GM23338 (cell line): ENCODE measurements around the gene ICE1. TPM values are rescaled to one million over a fixed set of nuclear protein-coding genes. Genes with fewer than 3 reads are reported as not detected.

ENCODE experiments used
- ATAC-seq: fragments of 200-7000 bp; cut with Tn5 transposase; 3 replicates; pipeline ENCODE4 v1.9.1; 2020
- DNase-seq: peaks from one replicate; pipeline ENCODE4 v3.0.0-alpha.2; 2015; ENCODE audit warnings: low spot score
- H2AFZ ChIP-seq: fragments of 200-600 bp; sonication (generic); 2 replicates; pipeline ENCODE4 v1.8.0; 2016; ENCODE audit warnings: antibody characterized with exemption, mild to moderate bottlenecking, moderate library complexity
- H3F3A ChIP-seq: fragments of 200-600 bp; sonication (generic); replicated peaks from 2 replicates; pipeline ENCODE4 v1.8.0; 2017; ENCODE audit warnings: antibody characterized with exemption, mixed run types, low read depth
- H3K27ac ChIP-seq: fragments of 200-600 bp; sonication (generic); 2 replicates; pipeline ENCODE4 v1.6.1; 2016; ENCODE audit warnings: low read depth
- H3K27me3 ChIP-seq: fragments of 200-600 bp; sonication (generic); 2 replicates; pipeline ENCODE4 v1.8.0; 2016; ENCODE audit warnings: mild to moderate bottlenecking, mixed run types, moderate library complexity; ENCODE audit not compliant: insufficient read depth
- H3K36me3 ChIP-seq: fragments of 200-600 bp; sonication (generic); 2 replicates; pipeline ENCODE4 v1.8.0; 2016; ENCODE audit warnings: mild to moderate bottlenecking; ENCODE audit not compliant: insufficient read depth
- H3K4me1 ChIP-seq: fragments of 200-600 bp; sonication (generic); 2 replicates; pipeline ENCODE4 v1.8.0; 2016; ENCODE audit warnings: mild to moderate bottlenecking, moderate library complexity; ENCODE audit not compliant: insufficient read depth
- H3K4me2 ChIP-seq: fragments of 200-600 bp; sonication (generic); 2 replicates; pipeline ENCODE4 v1.7.1; 2017; ENCODE audit warnings: mixed run types
- H3K4me3 ChIP-seq: fragments of 200-600 bp; sonication (generic); 2 replicates; pipeline ENCODE4 v1.6.1; 2016; ENCODE audit warnings: mixed run types
- H3K79me2 ChIP-seq: fragments of 200-600 bp; sonication (generic); replicated peaks from 2 replicates; pipeline ENCODE4 v1.8.0; 2017; ENCODE audit warnings: mild to moderate bottlenecking; ENCODE audit not compliant: insufficient read depth
- H3K9me2 ChIP-seq: fragments of 200-600 bp; sonication (generic); 2 replicates; pipeline ENCODE4 v1.8.0; 2017; ENCODE audit not compliant: insufficient read depth
- H4K20me1 ChIP-seq: fragments of 200-600 bp; sonication (generic); replicated peaks from 2 replicates; pipeline ENCODE4 v1.8.0; 2017; ENCODE audit warnings: mild to moderate bottlenecking; ENCODE audit not compliant: insufficient read depth
- H3K27ac Mint-ChIP-seq: 2 replicates; pipeline ENCODE4 v1.8.0; 2020; ENCODE audit warnings: inconsistent platforms, mild to moderate bottlenecking, moderate library complexity, mixed read lengths
- H3K27me3 Mint-ChIP-seq: 3 replicates; pipeline ENCODE4 v1.8.0; 2022; ENCODE audit warnings: low read depth, mild to moderate bottlenecking, moderate library complexity, mixed read lengths, inconsistent platforms; ENCODE audit not compliant: insufficient read depth, poor library complexity
- H3K36me3 Mint-ChIP-seq: 3 replicates; pipeline ENCODE4 v1.8.0; 2021; ENCODE audit warnings: low read depth, mild to moderate bottlenecking, inconsistent platforms, moderate library complexity, mixed read lengths
- H3K4me1 Mint-ChIP-seq: 3 replicates; pipeline ENCODE4 v1.8.0; 2020; ENCODE audit warnings: mild to moderate bottlenecking, inconsistent platforms, mixed read lengths
- H3K4me3 Mint-ChIP-seq: 3 replicates; pipeline ENCODE4 v1.8.0; 2021; ENCODE audit warnings: moderate library complexity, mild to moderate bottlenecking, inconsistent platforms, mixed read lengths
- H3K9me3 Mint-ChIP-seq: 3 replicates; pipeline ENCODE4 v1.8.0; 2020; ENCODE audit warnings: moderate library complexity, mild to moderate bottlenecking, inconsistent platforms, mixed read lengths
- CREB1 ChIP-seq: fragments of 250-450 bp; sonication (Bioruptor Pico); IDR thresholded peaks from 2 replicates; pipeline ENCODE4 v1.5.0; 2020; ENCODE audit warnings: low read depth, mild to moderate bottlenecking, moderate library complexity
- EZH2 ChIP-seq: fragments of 200-600 bp; sonication (generic); IDR thresholded peaks from one replicate; pipeline ENCODE4 v1.8.0; 2017; ENCODE audit warnings: antibody characterized with exemption, mild to moderate bottlenecking, low read depth; ENCODE audit not compliant: unreplicated experiment
- EZH2phosphoT487 ChIP-seq: fragments of 200-600 bp; sonication (generic); IDR thresholded peaks from one replicate; pipeline ENCODE4 v1.8.1; 2018; ENCODE audit warnings: antibody characterized with exemption; ENCODE audit not compliant: unreplicated experiment
- JUNB ChIP-seq: IDR thresholded peaks from one replicate; pipeline ENCODE4 v1.6.1; 2016; ENCODE audit warnings: antibody characterized with exemption; ENCODE audit not compliant: unreplicated experiment
- NANOG ChIP-seq: IDR thresholded peaks from 2 replicates; pipeline ENCODE4 v1.6.1; 2016; ENCODE audit warnings: antibody characterized with exemption, borderline replicate concordance
- POLR2AphosphoS5 ChIP-seq: IDR thresholded peaks from 2 replicates; pipeline ENCODE4 v1.6.1; 2016; ENCODE audit warnings: antibody characterized with exemption, low read depth
- STAT1 ChIP-seq: IDR thresholded peaks from one replicate; pipeline ENCODE4 v1.6.1; 2016; ENCODE audit warnings: antibody characterized with exemption; ENCODE audit not compliant: unreplicated experiment
- ZNF114 ChIP-seq: fragments of 250-450 bp; sonication (Bioruptor Pico); IDR thresholded peaks from 2 replicates; pipeline ENCODE4 v1.5.0; 2020; ENCODE audit warnings: mild to moderate bottlenecking, moderate library complexity
- ZNF331 ChIP-seq: fragments of 250-450 bp; sonication (Bioruptor Pico); IDR thresholded peaks from 2 replicates; pipeline ENCODE4 v1.5.0; 2020; ENCODE audit warnings: low read depth, mild to moderate bottlenecking, moderate library complexity
- polyA plus RNA-seq: library from polyadenylated mRNA; unstranded; fragments of >200 nt; fragmentation: Nextera tagmentation; extraction: Ambion mirVana; gene quantifications from 2 replicates; pipeline ENCODE4 v1.2.1, GENCODE V29; 2016
- total RNA-seq: library from RNA; depleted of rRNA; stranded (reverse); fragments of >200 nt; shearing (Covaris generic); gene quantifications from 2 replicates; pipeline ENCODE4 v1.2.3, GENCODE V29; 2014
- TF ChIP-seq, protein P1 (sequence below): fragments of 250-450 bp; sonication (Bioruptor Pico); IDR thresholded peaks from 2 replicates; pipeline ENCODE4 v1.5.0; 2020; ENCODE audit warnings: mild to moderate bottlenecking, moderate library complexity
- TF ChIP-seq, protein P2 (sequence below), 2 experiments: fragments of 200-600 bp in 1 of 2; sonication (generic) in 1 of 2; conservative IDR thresholded peaks; 2 replicates each; pipeline versions ENCODE4 v1.5.1 to v1.6.1; 2016 to 2017; ENCODE audit warnings: antibody characterized with exemption in 2 of 2, low read depth in 2 of 2, mild to moderate bottlenecking in 2 of 2, moderate library complexity in 1 of 2

Gene ICE1
- total and polyA plus RNA-seq, 2 experiments from 2014 or later, result 59.5 to 65.1 TPM

DNA sequence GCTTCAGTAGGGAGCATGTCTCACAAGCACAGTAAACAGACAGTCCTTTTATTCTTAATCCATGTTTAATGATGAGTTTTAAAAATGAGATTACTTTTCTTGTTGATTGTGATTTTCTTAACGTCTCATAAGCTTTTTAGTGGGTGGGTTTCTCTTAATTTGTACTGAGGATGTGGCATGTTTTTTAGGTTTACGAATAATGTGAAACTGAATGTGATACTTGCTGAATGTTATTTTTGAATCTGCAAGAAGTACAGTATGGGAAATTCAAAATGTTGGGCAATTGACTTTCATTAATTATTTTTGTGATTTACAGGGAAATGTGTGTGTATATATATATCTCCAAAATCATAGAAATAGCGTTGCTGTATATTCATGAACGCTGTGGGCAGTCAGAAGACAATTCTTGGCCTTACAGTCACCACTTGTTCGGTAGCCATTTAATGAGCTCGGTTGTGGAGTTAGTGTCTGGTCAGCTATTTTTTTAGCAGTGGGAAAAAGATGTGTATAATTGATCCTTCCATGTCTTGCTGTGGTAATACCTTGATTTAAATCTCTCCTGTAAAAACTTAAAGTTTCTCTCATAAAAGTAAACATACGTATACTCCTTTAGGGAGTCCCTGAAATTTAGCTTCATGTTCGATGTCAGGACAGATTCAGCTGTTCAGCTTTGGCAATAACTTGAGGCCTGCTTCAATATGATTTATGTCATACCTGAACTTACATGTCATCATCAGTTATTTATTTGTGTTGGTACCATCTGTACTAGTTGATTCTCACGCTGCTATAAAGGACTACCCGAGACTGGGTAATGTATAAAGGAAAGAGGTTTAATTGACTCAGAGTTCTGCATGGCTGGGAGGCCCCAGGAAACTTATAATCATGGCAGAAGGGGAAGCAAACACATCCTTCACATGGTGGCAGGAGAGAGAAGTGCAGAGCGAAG is 15.0 kb downstream of the ICE1 start:
- no peaks in the 10 kb centered on the region for H3K4me1 ChIP-seq
- DNase-seq, result no peak
- H3K27ac Mint-ChIP-seq, result no peak overlapping the region
- H3K4me1 Mint-ChIP-seq, result no peaks in the 10 kb centered on the region
- no peaks in the 10 kb centered on the region for H3K27me3 Mint-ChIP-seq
- no peak overlapping the region for H3K27ac ChIP-seq
- H3K27me3 ChIP-seq, result no peaks in the 10 kb centered on the region
- no peak overlapping the region for H3K4me2 ChIP-seq
- no peaks in the 10 kb centered on the region for H3F3A ChIP-seq
- no peaks in the 10 kb centered on the region for H3K9me2 ChIP-seq
- H3K36me3 Mint-ChIP-seq, result peaks cover 9% of the 10 kb centered on the region; the same call in 2 of the 3 replicates
- H4K20me1 ChIP-seq, result peaks cover 18% of the 10 kb centered on the region; the same call in 1 of the 2 replicates
- no peak overlapping the region for H3K4me3 ChIP-seq
- no peaks in the 10 kb centered on the region for H3K9me3 Mint-ChIP-seq
- no peaks in the 10 kb centered on the region for H3K36me3 ChIP-seq
- TF ChIP-seq ZNF114 (CRISPR knock-in tag) (no peak), STAT1 (no peak), POLR2AphosphoS5 (no peak), JUNB (no peak), NANOG (no peak), CREB1 (CRISPR knock-in tag) (no peak), ZNF331 (no peak), EZH2phosphoT487 (no peak), EZH2 (no peak)
- TF ChIP-seq, protein P1, sequence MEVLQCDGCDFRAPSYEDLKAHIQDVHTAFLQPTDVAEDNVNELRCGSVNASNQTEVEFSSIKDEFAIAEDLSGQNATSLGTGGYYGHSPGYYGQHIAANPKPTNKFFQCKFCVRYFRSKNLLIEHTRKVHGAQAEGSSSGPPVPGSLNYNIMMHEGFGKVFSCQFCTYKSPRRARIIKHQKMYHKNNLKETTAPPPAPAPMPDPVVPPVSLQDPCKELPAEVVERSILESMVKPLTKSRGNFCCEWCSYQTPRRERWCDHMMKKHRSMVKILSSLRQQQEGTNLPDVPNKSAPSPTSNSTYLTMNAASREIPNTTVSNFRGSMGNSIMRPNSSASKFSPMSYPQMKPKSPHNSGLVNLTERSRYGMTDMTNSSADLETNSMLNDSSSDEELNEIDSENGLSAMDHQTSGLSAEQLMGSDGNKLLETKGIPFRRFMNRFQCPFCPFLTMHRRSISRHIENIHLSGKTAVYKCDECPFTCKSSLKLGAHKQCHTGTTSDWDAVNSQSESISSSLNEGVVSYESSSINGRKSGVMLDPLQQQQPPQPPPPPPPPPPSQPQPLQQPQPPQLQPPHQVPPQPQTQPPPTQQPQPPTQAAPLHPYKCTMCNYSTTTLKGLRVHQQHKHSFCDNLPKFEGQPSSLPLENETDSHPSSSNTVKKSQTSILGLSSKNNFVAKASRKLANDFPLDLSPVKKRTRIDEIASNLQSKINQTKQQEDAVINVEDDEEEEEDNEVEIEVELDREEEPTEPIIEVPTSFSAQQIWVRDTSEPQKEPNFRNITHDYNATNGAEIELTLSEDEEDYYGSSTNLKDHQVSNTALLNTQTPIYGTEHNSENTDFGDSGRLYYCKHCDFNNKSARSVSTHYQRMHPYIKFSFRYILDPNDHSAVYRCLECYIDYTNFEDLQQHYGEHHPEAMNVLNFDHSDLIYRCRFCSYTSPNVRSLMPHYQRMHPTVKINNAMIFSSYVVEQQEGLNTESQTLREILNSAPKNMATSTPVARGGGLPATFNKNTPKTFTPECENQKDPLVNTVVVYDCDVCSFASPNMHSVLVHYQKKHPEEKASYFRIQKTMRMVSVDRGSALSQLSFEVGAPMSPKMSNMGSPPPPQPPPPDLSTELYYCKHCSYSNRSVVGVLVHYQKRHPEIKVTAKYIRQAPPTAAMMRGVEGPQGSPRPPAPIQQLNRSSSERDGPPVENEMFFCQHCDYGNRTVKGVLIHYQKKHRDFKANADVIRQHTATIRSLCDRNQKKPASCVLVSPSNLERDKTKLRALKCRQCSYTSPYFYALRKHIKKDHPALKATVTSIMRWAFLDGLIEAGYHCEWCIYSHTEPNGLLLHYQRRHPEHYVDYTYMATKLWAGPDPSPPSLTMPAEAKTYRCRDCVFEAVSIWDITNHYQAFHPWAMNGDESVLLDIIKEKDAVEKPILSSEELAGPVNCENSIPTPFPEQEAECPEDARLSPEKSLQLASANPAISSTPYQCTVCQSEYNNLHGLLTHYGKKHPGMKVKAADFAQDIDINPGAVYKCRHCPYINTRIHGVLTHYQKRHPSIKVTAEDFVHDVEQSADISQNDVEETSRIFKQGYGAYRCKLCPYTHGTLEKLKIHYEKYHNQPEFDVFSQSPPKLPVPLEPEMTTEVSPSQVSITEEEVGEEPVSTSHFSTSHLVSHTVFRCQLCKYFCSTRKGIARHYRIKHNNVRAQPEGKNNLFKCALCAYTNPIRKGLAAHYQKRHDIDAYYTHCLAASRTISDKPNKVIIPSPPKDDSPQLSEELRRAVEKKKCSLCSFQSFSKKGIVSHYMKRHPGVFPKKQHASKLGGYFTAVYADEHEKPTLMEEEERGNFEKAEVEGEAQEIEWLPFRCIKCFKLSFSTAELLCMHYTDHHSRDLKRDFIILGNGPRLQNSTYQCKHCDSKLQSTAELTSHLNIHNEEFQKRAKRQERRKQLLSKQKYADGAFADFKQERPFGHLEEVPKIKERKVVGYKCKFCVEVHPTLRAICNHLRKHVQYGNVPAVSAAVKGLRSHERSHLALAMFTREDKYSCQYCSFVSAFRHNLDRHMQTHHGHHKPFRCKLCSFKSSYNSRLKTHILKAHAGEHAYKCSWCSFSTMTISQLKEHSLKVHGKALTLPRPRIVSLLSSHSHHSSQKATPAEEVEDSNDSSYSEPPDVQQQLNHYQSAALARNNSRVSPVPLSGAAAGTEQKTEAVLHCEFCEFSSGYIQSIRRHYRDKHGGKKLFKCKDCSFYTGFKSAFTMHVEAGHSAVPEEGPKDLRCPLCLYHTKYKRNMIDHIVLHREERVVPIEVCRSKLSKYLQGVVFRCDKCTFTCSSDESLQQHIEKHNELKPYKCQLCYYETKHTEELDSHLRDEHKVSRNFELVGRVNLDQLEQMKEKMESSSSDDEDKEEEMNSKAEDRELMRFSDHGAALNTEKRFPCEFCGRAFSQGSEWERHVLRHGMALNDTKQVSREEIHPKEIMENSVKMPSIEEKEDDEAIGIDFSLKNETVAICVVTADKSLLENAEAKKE (CRISPR knock-in tag), result no peak
- TF ChIP-seq, protein P2, sequence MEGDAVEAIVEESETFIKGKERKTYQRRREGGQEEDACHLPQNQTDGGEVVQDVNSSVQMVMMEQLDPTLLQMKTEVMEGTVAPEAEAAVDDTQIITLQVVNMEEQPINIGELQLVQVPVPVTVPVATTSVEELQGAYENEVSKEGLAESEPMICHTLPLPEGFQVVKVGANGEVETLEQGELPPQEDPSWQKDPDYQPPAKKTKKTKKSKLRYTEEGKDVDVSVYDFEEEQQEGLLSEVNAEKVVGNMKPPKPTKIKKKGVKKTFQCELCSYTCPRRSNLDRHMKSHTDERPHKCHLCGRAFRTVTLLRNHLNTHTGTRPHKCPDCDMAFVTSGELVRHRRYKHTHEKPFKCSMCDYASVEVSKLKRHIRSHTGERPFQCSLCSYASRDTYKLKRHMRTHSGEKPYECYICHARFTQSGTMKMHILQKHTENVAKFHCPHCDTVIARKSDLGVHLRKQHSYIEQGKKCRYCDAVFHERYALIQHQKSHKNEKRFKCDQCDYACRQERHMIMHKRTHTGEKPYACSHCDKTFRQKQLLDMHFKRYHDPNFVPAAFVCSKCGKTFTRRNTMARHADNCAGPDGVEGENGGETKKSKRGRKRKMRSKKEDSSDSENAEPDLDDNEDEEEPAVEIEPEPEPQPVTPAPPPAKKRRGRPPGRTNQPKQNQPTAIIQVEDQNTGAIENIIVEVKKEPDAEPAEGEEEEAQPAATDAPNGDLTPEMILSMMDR (conservative IDR thresholded peaks at IDR 0.05; ENCODE audit: low read depth in 2 of 2), result no peak
- H3K4me3 Mint-ChIP-seq, result no peak overlapping the region
- H2AFZ ChIP-seq, result no peak overlapping the region
- no peak for ATAC-seq
- H3K79me2 ChIP-seq, result peaks cover 55% of the 10 kb centered on the region
